Chondrocyte (in vitro differentiated cells): ENCODE results near the gene NFATC3. TPM values are rescaled to one million over a fixed set of nuclear protein-coding genes. Genes with fewer than 3 reads are reported as not detected.
A peak's percentile ranks its signal among the peaks of the same experiment; 100 is the strongest.

Experiments used
- DNase-seq: peaks from one replicate; pipeline ENCODE4 v3.0.0; 2021; ENCODE audit warnings: mixed read lengths, low spot score
- H3K27ac Mint-ChIP-seq: one replicate; pipeline ENCODE4 v1.8.0; 2021; ENCODE audit warnings: mild to moderate bottlenecking, moderate library complexity, mixed read lengths; ENCODE audit not compliant: unreplicated experiment
- H3K27me3 Mint-ChIP-seq: 2 replicates; pipeline ENCODE4 v1.8.0; 2021; ENCODE audit warnings: low read depth, mixed read lengths
- H3K36me3 Mint-ChIP-seq: 2 replicates; pipeline ENCODE4 v1.8.0; 2021; ENCODE audit warnings: low read depth, mixed read lengths
- H3K4me1 Mint-ChIP-seq: 2 replicates; pipeline ENCODE4 v1.8.0; 2021; ENCODE audit warnings: low read depth, mild to moderate bottlenecking, mixed read lengths
- H3K4me3 Mint-ChIP-seq: one replicate; pipeline ENCODE4 v1.8.0; 2021; ENCODE audit warnings: mild to moderate bottlenecking, moderate library complexity, mixed read lengths; ENCODE audit not compliant: unreplicated experiment
- H3K9me3 Mint-ChIP-seq: 2 replicates; pipeline ENCODE4 v1.8.0; 2021; ENCODE audit warnings: low read depth, mixed read lengths
- total RNA-seq: library from RNA; stranded (reverse); gene quantifications from 3 replicates; pipeline ENCODE4 v1.2.1, GENCODE V29; 2021
- TF ChIP-seq, protein P1 (sequence below): fragments of 200-600 bp; sonication (generic); IDR thresholded peaks from 2 replicates; pipeline ENCODE4 v1.5.0; 2021; ENCODE audit warnings: antibody characterized with exemption, mild to moderate bottlenecking, moderate library complexity

Gene NFATC3
- total RNA-seq, 1 donor from 2014 or later: 37.7 TPM

DNA sequence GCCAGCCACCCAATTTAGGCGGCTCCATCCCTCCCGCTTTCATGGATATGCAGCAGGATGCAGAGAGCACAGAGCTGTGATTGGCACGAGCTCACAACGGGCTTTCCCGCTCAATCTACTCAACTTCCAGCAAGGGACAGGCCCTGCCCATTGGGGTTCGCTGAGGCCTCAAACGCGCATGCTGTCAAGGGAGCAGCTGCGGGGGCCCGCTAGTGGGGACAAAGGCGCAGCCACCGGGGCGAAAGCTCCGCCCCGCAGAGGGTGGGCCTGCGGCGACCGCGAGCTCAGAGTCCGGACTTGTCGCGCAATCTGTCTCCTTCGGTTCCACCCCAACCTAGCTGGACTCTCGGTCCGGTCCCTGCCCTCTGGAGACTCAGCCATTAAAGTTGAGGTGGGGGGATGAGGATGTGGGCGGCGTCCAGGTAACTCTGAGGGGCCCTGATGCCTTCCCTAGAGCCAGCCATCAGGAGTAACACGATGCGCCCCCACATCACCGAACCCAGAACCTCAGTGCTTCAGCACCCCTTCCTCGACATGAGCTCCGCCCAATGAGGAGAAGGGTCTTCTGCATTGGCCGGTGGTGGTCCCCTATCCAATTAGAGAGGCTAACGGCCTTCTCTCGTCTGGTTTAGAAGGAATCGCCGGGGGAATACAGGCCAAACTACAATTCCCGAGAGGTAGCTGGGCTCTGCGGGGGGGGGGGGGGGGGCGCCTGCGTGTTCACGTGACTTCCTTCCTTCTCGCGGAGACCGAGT is 489 bp upstream of the NFATC3 start:
- H3K27me3 Mint-ChIP-seq: no peaks in the 10 kb centered on the region
- no peaks in the 10 kb centered on the region for H3K36me3 Mint-ChIP-seq
- TF ChIP-seq, protein P1, sequence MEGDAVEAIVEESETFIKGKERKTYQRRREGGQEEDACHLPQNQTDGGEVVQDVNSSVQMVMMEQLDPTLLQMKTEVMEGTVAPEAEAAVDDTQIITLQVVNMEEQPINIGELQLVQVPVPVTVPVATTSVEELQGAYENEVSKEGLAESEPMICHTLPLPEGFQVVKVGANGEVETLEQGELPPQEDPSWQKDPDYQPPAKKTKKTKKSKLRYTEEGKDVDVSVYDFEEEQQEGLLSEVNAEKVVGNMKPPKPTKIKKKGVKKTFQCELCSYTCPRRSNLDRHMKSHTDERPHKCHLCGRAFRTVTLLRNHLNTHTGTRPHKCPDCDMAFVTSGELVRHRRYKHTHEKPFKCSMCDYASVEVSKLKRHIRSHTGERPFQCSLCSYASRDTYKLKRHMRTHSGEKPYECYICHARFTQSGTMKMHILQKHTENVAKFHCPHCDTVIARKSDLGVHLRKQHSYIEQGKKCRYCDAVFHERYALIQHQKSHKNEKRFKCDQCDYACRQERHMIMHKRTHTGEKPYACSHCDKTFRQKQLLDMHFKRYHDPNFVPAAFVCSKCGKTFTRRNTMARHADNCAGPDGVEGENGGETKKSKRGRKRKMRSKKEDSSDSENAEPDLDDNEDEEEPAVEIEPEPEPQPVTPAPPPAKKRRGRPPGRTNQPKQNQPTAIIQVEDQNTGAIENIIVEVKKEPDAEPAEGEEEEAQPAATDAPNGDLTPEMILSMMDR: no peak
- peak overlapping the region; percentile 91 for H3K27ac Mint-ChIP-seq
- peak overlapping the region; percentile 74 for H3K4me3 Mint-ChIP-seq
- DNase-seq: no peak
- peaks cover 35% of the 10 kb centered on the region for H3K4me1 Mint-ChIP-seq
- H3K9me3 Mint-ChIP-seq: no peaks in the 10 kb centered on the region

DNA sequence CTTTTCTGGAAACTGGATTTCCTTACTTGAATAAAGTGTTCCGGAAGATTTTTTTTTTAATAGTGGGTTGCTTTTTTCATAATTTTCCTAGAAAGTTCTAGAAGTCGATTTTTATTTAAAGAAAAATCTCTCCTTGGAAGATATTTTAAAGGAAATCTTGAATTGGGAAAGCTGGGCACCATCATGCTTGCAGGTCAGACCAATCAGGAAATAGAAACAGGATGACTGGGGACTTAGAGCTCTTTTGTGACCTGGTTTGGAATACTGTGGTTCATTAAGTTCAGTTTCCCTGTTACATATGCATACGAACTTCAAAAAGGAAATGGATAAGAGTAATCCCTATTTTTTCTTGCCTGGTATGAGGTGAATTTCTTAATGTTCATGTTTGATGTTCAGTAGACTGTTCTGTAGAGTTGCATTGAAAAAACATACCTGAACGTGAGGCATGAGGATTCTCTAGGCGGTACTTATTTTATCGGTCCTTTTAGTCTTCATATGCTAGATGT is 1.2 kb downstream of the NFATC3 start:
- H3K4me1 Mint-ChIP-seq: peaks cover 49% of the 10 kb centered on the region
- no peaks in the 10 kb centered on the region for H3K9me3 Mint-ChIP-seq
- no peak for DNase-seq
- no peaks in the 10 kb centered on the region for H3K27me3 Mint-ChIP-seq
- TF ChIP-seq, protein P1: no peak
- peak overlapping the region; percentile 97 for H3K27ac Mint-ChIP-seq
- H3K36me3 Mint-ChIP-seq: no peaks in the 10 kb centered on the region
- H3K4me3 Mint-ChIP-seq: peak overlapping the region; percentile 96

GRCh38 chr16:68086860-68087268 is 1.7 kb downstream of the NFATC3 start:
- Mint-ChIP-seq H3K36me3 (no peaks in the 10 kb centered on the region), H3K4me3 (peak overlapping the region; percentile 96), H3K27me3 (no peaks in the 10 kb centered on the region), H3K9me3 (no peaks in the 10 kb centered on the region), H3K4me1 (peaks cover 53% of the 10 kb centered on the region), H3K27ac (peak overlapping the region; percentile 97)
- TF ChIP-seq, protein P1: no peak
- no peak for DNase-seq

DNA sequence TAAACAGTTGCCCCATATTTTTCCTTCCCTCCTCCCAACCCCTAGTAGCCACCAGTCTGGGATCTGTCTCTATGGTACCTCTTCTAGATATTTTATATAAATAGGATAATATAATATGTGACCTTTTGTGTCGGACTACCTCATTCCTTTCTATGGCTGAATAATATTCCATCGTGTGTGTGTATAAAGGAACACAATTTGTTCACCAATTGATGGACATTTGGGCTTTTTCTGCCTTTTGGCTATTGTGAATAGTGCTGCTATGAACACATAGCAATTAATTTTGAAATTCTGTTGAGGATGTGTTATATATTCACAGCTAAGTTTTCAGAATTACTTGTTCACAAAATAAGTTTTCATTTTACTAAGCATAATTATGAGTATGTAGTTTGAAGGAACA is 2.5 kb downstream of the NFATC3 start:
- Mint-ChIP-seq H3K27ac (no peak overlapping the region), H3K36me3 (no peaks in the 10 kb centered on the region), H3K27me3 (no peaks in the 10 kb centered on the region), H3K4me3 (no peak overlapping the region), H3K9me3 (no peaks in the 10 kb centered on the region), H3K4me1 (peaks cover 58% of the 10 kb centered on the region)
- TF ChIP-seq, protein P1: no peak
- no peak for DNase-seq

DNA sequence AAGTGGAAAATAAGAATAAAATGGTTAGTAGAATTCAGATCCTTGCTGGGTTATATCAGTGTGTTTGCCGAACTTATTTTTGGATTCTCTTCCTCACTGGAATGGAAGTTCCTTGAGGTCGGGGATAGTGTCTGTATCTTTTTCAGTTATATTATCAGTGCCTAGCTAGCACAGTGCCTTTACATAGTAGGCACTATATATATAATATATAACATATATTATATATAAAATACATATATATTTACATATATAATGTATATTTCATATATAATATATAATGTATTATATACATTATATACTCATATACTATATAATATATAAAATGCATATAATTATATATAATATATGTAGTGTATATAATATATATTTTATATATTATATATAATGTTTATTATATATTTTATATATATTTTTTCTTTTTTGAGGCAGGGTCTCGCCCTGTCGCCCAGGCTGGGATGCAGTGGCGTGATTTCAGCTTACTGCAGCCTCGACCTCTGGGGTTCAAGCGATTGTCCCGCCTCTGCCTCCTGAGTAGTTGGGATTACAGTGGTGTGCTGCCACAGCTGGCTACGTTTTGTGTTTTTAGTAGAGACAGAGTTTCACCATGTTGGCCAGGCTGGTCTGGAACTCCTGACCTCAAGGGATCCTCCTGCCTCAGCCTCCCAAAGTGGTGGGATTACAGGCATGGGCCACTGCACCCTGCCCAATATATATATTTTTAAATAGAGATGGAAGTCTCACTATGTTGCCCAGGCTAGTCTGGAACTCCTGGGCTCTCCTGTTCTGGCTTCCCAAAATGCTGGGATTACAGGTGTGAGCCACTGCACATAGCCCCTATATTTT is 3.2 kb downstream of the NFATC3 start:
- DNase-seq: peak; percentile 34
- Mint-ChIP-seq H3K4me1 (peaks cover 61% of the 10 kb centered on the region), H3K4me3 (no peak overlapping the region)

More for the DNA sequence above, 3.2 kb downstream of the NFATC3 start:
- no peaks in the 10 kb centered on the region for H3K36me3 Mint-ChIP-seq
- TF ChIP-seq, protein P1: no peak
- H3K27ac Mint-ChIP-seq: no peak overlapping the region
- H3K9me3 Mint-ChIP-seq: no peaks in the 10 kb centered on the region
- no peaks in the 10 kb centered on the region for H3K27me3 Mint-ChIP-seq
